NCI-H128 (cell line): ENCODE results near the gene AMIGO1.

Experiments used
- DNase-seq: peaks from one replicate; lab custom pipeline; 2025; ENCODE audit not compliant: unreplicated experiment; lab: John Stamatoyannopoulos, UW

The AMIGO1 gene

GRCh38 chr1:109504974-109505373, 4.6 kb downstream of the AMIGO1 start:
- DNase-seq, result no peak

- DNase-seq, result no peak
Observed at GRCh38 chr1:109503935-109504334, 5.6 kb downstream of the AMIGO1 start.

GRCh38 chr1:109502364-109502851, 7.1 kb downstream of the AMIGO1 start:
- no peak for DNase-seq

GRCh38 chr1:109501644-109502363, 7.7 kb downstream of the AMIGO1 start:
- no peak for DNase-seq

GRCh38 chr1:109500941-109501381, 8.6 kb downstream of the AMIGO1 start:
- DNase-seq, result no peak

GRCh38 chr1:109499661-109500536, 9.6 kb downstream of the AMIGO1 start:
- DNase-seq, result no peak

GRCh38 chr1:109499081-109499480, 10.4 kb downstream of the AMIGO1 start:
- no peak for DNase-seq

GRCh38 chr1:109498161-109498801, 11.2 kb downstream of the AMIGO1 start:
- no peak for DNase-seq

GRCh38 chr1:109497449-109498160, 11.9 kb downstream of the AMIGO1 start:
- DNase-seq, result no peak

GRCh38 chr1:109495738-109496137, 13.8 kb downstream of the AMIGO1 start:
- DNase-seq, result no peak

- DNase-seq, result peak; percentile 73
Observed at GRCh38 chr1:109493805-109494539, 15.6 kb downstream of the AMIGO1 start, which contains the start of gene CYB561D1. TSS of gene CYB561D1 (plus strand) at chr1:109494094. CDS start at chr1:109494140, 46 bp downstream.

GRCh38 chr1:109493227-109493626, 16.3 kb downstream of the AMIGO1 start:
- no peak for DNase-seq

GRCh38 chr1:109492779-109493178, 16.7 kb downstream of the AMIGO1 start:
- no peak for DNase-seq

- DNase-seq, result no peak
Observed at GRCh38 chr1:109491372-109491771, 18.2 kb downstream of the AMIGO1 start.

- no peak for DNase-seq
Observed at GRCh38 chr1:109490934-109491302, 18.6 kb downstream of the AMIGO1 start.

GRCh38 chr1:109490029-109490933, 19.2 kb downstream of the AMIGO1 start:
- peak; percentile 43 for DNase-seq

GRCh38 chr1:109488696-109489095, 20.8 kb downstream of the AMIGO1 start:
- DNase-seq, result no peak

GRCh38 chr1:109488201-109488600, 21.3 kb downstream of the AMIGO1 start:
- no peak for DNase-seq

GRCh38 chr1:109487261-109487660, 22.3 kb downstream of the AMIGO1 start:
- no peak for DNase-seq
